COLO668 (cell line): ENCODE data around the gene INPP5A.
"Not testable (repeated sequence)": the region's sequence is repeated elsewhere in the genome, so short reads cannot be mapped to it uniquely, and the experiment has no call there.

ENCODE experiments used
- DNase-seq: peaks from one replicate; lab custom pipeline; 2025; ENCODE audit not compliant: unreplicated experiment; lab: John Stamatoyannopoulos, UW

Gene INPP5A

DNA sequence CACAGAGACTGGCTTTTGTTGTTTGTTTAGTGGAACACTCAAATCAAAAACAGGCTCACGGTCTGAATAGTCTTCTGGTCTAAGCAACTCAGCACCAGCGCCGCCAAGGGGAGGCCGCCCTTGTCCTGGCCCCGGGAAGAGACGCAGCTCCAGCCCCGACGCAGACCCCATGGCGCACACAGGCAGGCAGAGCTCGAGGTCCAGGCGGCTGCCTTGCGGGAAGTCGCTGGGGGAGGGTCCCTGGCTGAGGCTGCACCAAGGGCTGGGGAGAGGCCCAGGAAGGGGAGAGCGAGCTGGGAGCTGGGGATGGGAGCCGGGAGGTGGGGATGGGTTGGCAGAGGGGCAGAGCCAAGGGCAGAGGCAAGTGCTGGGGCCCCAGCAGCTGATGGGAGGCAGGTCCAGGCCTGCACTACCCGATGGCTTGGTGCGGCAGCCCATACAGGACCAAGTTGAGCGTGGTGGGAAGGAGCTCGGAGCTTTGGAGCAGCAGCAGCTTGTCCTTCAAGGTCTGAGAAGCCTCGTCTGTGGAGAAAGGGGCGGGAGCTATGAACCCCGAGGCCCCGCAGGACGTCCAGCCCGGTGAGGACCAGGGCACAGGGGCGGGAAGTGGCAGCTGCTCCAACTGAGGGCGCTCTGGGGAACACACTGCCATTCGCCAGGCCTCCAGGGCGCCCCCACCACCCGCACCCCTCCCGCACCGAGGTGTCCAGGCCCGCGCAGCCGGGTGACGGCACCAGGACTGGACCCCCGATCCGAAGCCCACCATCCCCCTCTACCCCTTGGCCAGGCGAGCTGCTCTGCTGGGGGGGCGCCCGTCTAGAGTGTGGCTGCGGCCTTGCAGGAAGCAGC, 271.0 kb downstream of the INPP5A start:
- DNase-seq: no peak

DNA sequence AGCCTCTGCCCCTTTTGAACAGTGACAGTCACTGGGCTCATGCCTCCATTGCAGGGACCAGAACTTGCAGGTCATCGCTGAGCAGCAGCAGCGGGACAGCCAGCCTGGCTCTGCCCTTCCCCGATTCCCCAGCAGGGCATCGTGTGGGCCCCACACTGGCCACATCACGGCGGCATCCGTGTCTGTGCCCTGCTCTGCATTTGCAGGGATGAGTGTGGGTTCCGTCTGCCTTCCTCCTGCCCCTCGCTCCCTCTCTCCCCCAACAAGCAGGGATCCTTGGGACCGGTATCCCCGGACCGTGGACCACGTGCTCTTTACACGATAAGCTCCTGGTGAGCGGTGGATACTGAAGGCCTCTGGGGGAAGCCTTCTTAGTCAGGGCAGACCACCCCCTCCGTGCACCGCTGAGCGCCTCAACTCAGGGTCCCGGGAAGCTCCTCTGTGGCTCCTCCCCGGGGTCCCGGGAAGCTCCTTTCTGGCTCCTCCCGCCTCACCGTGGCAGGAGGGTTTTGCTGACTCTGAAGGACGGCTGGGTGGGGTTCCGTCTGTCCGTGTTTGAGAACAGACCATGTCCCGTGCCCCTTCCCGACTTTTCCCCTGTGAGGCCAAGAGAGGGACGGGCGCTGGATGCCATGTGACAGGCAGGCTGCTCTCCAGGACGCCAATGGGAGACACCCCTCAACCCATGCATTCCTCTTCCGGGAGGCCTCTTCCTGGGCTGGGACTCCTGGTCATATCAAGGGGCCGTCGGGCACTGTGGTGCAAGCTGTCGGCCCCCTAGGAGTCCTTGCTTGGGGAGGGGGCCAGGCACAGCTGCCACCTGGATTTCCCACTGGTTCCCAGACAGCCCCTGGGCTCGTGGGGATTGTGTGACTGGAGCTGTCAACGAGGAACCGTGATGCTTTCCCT, 271.9 kb downstream of the INPP5A start:
- no peak for DNase-seq

GRCh38 chr10:132810141-132810806, 272.7 kb downstream of the INPP5A start:
- no peak for DNase-seq

DNA sequence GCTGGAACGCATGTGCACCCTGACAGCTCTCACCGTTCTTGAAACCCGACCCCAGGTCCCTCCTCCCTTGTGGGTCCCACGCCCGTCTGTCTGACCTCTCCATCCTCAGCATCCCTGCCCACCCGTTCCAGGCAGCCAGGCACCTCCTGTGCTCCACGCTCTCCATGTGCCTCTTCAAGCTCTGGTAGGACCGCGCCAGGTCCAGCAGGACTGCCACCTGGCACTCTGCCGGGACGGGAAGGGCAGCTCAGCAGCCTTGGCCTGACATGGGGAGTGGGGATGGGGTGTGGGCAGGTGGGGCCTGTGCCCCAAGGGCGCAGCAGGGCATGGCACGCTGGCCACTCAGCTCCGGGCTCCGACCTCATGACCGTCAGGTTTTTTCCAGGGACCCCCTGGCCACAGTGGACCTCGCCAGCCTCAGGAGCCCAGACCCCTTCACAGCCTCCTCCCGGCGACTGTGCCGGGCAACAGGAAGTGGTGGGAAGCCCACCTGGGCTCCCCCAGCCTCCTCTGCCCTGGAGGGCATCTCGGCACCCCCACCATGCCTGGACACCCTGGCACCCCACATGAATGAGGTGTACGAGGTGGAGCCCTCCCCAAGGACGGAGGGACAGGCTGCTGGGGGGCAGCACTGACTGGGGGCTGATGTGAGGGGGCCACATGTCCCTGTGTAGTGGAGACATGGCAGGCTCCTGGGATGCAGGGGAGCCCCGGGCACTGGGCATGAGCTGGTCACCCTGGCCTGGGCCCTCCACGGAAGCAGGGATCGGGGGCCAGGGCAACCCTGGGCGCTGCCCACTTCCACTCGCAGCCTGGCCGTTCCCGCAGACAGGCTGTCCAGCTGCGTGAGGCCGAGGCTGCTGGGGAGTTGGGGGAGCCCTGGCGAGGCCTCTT, 273.5 kb downstream of the INPP5A start:
- DNase-seq: no peak

DNA sequence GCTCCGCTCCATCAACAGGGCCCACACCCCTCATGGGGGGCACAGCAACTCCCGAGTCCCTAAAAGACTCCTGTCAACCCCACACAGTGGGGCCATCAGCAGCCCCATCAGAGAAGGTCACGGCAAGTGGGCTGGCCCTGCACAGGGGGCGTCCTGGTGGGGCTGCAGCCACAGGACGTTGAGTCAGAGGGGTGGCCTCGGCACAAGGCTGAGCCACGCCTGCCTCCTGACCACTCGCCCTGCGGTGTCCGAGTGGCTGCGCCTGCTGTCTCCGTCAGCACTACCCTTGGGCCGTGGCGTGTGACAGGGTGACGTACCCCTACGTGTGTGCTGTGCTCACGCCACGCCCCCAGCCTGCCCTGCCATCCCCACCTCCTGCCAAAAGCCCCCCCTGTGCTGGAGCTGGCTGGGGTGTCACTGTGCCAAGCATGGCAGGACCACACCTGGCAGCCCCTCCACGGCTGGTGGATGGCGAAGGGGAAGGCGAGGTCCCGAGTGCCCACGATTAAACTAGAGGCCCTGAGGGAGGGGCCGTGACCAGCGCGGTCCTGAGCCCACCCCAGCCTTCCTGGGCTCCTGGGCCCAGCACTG, 274.4 kb downstream of the INPP5A start:
- no peak for DNase-seq

- no peak for DNase-seq
These were observed 274.9 kb downstream of the INPP5A start for GRCh38 chr10:132812520-132812919.

- DNase-seq: no peak
These were observed 275.4 kb downstream of the INPP5A start for GRCh38 chr10:132813001-132813401.

DNA sequence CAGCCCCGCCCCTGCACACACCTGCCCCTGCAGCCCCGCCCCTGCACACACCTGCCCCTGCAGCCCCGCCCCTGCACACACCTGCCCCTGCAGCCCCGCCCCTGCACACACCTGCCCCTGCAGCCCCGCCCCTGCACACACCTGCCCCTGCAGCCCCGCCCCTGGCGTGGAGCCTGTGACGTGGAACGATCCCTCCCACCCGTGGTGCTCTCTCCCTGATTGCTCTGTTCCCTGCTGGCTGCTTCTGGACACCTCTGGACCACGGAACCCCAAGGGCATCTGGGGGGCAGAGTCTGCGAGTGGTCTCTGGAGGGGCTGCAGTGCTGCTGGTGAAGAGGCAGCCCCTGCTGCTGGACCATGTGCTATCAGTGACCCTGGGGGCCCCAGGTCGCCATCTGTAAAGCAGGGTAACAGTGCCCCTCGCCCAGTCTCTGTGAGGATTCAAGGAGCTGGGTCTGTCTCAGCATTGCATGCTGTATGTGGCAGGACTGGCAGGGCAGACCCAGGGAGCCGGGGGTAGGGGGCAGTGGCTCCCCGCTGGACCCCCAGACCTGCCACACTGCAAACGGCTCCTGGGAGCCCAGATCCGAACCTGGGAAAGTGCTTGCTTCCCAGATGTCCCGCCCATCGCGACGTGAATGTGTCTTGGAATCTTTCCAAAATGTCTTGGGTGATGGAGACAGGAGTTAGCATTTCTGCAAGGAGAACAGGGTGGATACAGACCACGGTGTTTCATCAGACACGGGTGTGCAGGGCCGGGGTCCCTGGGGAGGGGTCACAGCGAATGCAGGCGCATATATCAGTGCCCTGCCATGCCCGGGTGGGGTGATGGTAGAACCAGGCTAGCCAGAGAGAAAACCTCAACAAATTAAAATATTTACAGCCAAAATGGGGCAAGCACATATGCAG, 276.2 kb downstream of the INPP5A start:
- DNase-seq: no peak

DNA sequence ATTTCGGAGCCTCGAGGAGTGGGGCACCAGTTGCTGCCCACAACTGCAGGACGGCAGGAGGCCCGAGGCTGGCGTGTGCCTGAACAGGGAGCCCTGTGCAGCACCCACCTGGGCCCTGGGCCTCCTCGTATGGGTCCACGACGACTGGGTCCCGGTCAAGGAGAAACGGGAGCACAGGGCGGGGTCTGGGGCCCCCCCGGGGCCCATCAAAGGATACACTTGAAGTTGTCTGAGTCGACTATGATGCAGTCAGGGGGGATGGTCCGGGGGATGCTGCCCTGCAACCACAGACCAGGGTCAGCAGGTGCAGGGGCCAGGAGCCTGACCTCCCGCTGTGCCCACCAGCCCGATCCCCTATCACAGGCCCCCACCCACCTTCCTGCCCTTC, 276.9 kb downstream of the INPP5A start:
- no peak for DNase-seq

GRCh38 chr10:132815168-132815857, 277.7 kb downstream of the INPP5A start:
- no peak for DNase-seq

DNA sequence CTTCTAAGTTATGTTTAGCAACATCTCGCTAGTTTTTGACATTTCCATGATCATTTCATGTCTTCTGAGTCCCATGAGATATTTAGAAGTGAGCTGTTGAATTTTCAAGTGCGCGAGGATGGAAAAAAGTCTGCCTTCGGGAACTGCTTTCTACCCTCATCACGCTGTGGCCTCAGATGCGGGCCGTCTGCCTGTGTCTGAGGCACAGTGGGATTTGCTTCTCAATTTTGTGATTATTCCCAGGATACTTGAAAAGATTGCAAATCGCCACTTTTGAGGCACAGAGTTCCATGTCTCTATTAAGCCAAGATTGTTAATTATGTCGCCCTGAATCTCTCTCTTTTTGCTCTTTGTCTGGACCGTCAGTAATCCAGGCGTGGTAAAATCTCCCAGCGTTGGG, 279.1 kb downstream of the INPP5A start:
- no peak for DNase-seq

GRCh38 chr10:132817701-132818211, 280.2 kb downstream of the INPP5A start:
- DNase-seq: no peak

GRCh38 chr10:132820056-132820455, 282.5 kb downstream of the INPP5A start:
- no peak for DNase-seq

DNA sequence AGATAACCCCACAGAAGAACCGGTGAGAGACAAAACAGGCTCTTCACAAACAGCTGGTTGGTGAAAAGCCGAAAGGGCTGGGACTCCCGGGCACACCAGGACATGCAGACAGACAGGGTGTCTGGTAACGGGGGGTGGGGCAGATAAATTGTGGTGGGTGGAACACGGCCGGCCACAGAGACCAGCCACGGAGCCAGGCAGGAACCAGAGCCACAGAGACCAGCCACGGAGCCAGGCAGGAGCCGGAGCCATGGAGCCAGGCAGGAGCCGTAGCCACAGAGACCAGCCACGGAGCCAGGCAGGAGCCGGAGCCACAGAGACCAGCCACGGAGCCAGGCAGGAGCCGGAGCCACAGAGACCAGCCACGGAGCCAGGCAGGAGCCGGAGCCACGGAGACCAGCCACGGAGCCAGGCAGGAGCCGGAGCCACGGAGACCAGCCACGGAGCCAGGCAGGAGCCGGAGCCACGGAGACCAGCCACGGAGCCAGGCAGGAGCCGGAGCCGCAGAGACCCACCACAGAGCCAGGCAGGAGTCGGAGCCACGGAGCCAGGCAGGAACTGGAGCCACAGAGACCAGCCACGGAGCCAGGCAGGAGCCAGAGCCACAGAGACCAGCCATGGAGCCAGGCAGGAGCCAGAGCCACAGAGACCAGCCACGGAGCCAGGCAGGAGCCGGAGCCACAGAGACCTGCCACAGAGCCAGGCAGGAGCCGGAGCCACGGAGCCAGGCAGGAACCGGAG, 288.4 kb downstream of the INPP5A start:
- not testable (repeated sequence) for DNase-seq

DNA sequence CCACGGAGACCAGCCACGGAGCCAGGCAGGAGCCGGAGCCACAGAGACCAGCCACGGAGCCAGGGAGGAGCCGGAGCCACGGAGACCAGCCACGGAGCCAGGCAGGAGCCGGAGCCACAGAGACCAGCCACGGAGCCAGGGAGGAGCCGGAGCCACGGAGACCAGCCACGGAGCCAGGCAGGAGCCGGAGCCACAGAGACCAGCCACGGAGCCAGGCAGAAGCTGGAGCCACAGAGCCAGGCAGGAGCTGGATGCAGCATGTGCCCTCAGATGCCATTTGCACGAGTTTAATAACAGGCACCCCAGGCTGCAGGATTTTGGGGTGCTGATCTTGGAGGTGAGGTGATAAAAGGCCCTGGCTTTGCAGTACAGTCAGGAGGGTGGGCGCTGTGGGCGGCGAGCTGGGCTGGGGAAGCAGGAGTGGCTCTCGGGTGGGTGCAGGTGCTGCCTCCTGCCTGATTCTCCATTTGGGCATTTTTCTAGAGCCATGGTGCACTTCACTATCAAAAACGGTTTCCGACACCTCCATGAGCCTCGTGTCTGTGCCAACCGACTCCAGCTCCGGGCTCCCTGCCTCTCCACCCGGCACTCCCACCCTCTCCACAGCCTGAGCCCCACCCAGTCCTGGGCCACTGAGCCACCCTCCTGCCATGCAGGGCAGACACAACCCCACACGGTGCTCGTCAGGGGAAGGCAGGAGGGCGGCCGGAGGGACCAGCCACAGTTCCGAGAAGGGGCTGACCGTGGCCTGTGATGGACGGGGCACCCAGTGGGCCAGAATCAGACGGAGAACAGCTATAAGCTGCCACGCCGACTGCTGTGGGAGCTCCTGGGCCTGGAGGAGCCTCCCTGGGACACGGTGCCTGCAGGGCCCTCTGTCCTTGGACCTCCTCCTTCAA, 289.2 kb downstream of the INPP5A start:
- DNase-seq: no peak

- no peak for DNase-seq
These were observed 289.8 kb downstream of the INPP5A start for GRCh38 chr10:132827423-132827789.
